Fibroblast of pulmonary artery (primary cell): ENCODE measurements around the gene CHAF1A.

ENCODE experiments used
- DNase-seq: peaks from one replicate; pipeline ENCODE4 v3.0.0-alpha.2; 2010; ENCODE audit warnings: low read depth
- H3K4me3 ChIP-seq: replicated peaks from 2 replicates; pipeline ENCODE4 v1.5.1; 2011; ENCODE audit warnings: low read depth, mild to moderate bottlenecking, control low read depth, low read length, moderate library complexity
- TF ChIP-seq, protein P1 (sequence below): IDR thresholded peaks from 2 replicates; pipeline ENCODE4 v1.5.1; 2011; ENCODE audit warnings: mild to moderate bottlenecking, control low read depth, low read length, inconsistent platforms; ENCODE audit errors: missing control alignments

The CHAF1A gene, protein sequence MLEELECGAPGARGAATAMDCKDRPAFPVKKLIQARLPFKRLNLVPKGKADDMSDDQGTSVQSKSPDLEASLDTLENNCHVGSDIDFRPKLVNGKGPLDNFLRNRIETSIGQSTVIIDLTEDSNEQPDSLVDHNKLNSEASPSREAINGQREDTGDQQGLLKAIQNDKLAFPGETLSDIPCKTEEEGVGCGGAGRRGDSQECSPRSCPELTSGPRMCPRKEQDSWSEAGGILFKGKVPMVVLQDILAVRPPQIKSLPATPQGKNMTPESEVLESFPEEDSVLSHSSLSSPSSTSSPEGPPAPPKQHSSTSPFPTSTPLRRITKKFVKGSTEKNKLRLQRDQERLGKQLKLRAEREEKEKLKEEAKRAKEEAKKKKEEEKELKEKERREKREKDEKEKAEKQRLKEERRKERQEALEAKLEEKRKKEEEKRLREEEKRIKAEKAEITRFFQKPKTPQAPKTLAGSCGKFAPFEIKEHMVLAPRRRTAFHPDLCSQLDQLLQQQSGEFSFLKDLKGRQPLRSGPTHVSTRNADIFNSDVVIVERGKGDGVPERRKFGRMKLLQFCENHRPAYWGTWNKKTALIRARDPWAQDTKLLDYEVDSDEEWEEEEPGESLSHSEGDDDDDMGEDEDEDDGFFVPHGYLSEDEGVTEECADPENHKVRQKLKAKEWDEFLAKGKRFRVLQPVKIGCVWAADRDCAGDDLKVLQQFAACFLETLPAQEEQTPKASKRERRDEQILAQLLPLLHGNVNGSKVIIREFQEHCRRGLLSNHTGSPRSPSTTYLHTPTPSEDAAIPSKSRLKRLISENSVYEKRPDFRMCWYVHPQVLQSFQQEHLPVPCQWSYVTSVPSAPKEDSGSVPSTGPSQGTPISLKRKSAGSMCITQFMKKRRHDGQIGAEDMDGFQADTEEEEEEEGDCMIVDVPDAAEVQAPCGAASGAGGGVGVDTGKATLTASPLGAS

DNA sequence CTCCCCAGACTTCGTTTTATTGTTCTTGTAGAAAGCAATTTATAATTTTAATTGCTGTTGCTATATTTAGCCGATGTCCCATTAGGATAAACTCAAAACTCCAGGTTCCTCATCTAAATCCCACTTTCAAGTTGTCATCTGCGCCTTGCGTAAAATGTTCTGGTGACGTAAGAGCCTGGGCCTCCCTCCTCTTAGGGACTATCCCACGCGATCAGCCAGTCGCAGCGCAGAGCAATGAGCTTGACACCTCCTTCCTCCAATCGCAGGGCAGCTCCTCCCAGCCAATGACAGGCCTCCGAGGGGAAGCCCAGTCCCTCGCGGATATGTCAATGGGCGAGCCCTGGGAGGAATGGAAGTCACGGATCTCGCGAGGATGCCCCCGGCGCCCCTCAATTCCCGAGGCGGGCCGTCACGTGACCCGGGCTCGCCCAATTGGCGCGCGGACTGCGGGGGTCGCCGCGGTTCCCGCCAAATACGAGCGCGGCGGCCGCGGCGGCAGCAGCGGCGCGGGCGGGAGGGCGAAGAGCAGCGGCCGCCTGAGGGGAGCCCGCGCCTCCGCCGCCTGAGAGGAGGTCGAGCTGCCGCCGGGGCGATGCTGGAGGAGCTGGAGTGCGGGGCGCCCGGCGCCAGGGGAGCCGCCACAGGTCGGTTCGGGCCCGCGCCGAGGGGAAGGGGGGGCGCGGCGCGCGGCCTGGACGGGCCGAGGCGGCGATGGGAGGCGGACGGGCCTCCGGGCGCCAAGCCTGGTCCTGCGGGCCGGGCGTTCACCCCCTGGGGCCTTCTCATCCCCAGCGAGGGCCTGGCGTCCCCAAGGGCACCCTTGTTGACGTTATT is at the start of gene CHAF1A:
Gene CHAF1A (plus strand): TSS at position 470 of the 834 bp plus-strand sequence. CDS start 123 bp downstream, at position 593.
- H3K4me3 ChIP-seq: peak within 1 kb of the TSS; percentile 79

DNA sequence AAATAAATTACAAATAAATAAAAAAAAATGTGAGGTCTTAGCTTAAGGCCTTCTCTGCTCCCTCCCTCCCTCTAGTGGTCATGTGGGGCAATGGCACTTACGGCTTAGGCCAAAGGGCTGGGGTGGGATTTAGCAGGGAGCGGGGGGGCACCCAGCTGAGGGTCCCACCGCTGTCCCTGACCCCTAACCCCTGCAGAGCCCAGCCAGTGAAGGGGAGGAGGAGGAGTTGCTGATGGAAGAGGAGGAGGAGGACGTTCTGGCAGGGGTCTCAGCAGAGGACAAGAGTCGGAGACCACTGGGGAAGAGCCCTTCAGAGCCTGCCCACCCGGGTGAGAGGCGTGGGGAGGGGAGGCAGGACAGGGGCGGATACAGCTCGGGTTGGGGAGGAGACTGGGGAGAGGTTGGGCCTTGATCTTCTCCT is 49.7 kb upstream of the CHAF1A start:
- TF ChIP-seq, protein P1, sequence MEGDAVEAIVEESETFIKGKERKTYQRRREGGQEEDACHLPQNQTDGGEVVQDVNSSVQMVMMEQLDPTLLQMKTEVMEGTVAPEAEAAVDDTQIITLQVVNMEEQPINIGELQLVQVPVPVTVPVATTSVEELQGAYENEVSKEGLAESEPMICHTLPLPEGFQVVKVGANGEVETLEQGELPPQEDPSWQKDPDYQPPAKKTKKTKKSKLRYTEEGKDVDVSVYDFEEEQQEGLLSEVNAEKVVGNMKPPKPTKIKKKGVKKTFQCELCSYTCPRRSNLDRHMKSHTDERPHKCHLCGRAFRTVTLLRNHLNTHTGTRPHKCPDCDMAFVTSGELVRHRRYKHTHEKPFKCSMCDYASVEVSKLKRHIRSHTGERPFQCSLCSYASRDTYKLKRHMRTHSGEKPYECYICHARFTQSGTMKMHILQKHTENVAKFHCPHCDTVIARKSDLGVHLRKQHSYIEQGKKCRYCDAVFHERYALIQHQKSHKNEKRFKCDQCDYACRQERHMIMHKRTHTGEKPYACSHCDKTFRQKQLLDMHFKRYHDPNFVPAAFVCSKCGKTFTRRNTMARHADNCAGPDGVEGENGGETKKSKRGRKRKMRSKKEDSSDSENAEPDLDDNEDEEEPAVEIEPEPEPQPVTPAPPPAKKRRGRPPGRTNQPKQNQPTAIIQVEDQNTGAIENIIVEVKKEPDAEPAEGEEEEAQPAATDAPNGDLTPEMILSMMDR: peak; percentile 69
- DNase-seq: peak; percentile 82
- H3K4me3 ChIP-seq: no peak overlapping the region

More for the DNA sequence above, at the start of gene CHAF1A:
- TF ChIP-seq, protein P1: no peak
- peak; percentile 100 for DNase-seq

GRCh38 chr19:4354282-4354681 is 48.2 kb upstream of the CHAF1A start:
- TF ChIP-seq, protein P1: no peak
- DNase-seq: no peak
- no peak overlapping the region for H3K4me3 ChIP-seq

GRCh38 chr19:4354897-4355296 is 47.5 kb upstream of the CHAF1A start:
- DNase-seq: no peak
- no peak overlapping the region for H3K4me3 ChIP-seq
- TF ChIP-seq, protein P1: no peak

- TF ChIP-seq, protein P1: no peak
These were observed 45.2 kb upstream of the CHAF1A start for GRCh38 chr19:4357095-4357797.

GRCh38 chr19:4357921-4358326 is 44.5 kb upstream of the CHAF1A start:
- DNase-seq: no peak
- H3K4me3 ChIP-seq: no peak overlapping the region
- TF ChIP-seq, protein P1: no peak

More at GRCh38 chr19:4357095-4357797, 45.2 kb upstream of the CHAF1A start:
- no peak for DNase-seq
- no peak overlapping the region for H3K4me3 ChIP-seq
